ENCODE measurements around the gene EHMT2. TPM values are rescaled to one million over a fixed set of nuclear protein-coding genes. Genes with fewer than 3 reads are reported as not detected.
"Not testable (repeated sequence)": the region's sequence is repeated elsewhere in the genome, so short reads cannot be mapped to it uniquely, and the experiment has no call there.

EHMT2 gene
- total RNA-seq, 1 donor from 2014 or later: 14.5 TPM

GRCh38 chr6:31838968-31839367 is 58.5 kb downstream of the EHMT2 start:
- Histone ChIP-seq H3K4me3 (ENCODE audit: low read depth, low read length) (no peak overlapping the region), H3K27me3 (ENCODE audit: control insufficient read depth, insufficient read depth, low read length) (no peaks in the 10 kb centered on the region), H3K36me3 (ENCODE audit: control insufficient read depth, insufficient read depth, low read length) (peaks cover 17% of the 10 kb centered on the region)
- DNase-seq (ENCODE audit: low read depth) (no peak), FAIRE-seq (no peak)
- TF ChIP-seq, protein P1, sequence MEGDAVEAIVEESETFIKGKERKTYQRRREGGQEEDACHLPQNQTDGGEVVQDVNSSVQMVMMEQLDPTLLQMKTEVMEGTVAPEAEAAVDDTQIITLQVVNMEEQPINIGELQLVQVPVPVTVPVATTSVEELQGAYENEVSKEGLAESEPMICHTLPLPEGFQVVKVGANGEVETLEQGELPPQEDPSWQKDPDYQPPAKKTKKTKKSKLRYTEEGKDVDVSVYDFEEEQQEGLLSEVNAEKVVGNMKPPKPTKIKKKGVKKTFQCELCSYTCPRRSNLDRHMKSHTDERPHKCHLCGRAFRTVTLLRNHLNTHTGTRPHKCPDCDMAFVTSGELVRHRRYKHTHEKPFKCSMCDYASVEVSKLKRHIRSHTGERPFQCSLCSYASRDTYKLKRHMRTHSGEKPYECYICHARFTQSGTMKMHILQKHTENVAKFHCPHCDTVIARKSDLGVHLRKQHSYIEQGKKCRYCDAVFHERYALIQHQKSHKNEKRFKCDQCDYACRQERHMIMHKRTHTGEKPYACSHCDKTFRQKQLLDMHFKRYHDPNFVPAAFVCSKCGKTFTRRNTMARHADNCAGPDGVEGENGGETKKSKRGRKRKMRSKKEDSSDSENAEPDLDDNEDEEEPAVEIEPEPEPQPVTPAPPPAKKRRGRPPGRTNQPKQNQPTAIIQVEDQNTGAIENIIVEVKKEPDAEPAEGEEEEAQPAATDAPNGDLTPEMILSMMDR (IDR thresholded peaks at IDR 0.05; ENCODE audit: insufficient read depth, low read length, severe bottlenecking): no peak

DNA sequence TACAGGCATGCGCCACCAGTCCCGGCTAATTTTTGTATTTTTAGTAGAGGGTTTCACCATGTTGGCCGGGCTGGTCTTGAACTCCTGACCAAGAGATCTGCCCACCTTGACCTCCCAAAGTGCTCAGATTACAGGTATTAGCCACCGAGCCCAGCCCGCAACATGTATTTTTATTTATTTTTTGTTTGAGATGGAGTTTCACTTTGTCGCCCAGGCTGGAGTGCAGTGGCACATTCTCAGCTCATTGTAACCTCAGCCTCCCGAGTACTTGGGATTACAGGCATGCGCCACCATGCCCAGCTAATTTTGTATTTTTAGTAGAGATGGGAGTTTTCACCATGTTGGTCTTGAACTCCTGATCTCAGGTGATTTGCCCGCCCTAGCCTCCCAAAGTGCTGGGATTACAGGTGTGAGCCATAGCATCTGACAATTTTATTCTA is 59.4 kb downstream of the EHMT2 start:
- FAIRE-seq; DNase-seq (ENCODE audit: low read depth); H3K27me3 ChIP-seq (ENCODE audit: control insufficient read depth, insufficient read depth, low read length); H3K4me3 ChIP-seq (ENCODE audit: low read depth, low read length): not testable (repeated sequence)
- peaks cover 17% of the 10 kb centered on the region for H3K36me3 ChIP-seq (ENCODE audit: control insufficient read depth, insufficient read depth, low read length)

DNA sequence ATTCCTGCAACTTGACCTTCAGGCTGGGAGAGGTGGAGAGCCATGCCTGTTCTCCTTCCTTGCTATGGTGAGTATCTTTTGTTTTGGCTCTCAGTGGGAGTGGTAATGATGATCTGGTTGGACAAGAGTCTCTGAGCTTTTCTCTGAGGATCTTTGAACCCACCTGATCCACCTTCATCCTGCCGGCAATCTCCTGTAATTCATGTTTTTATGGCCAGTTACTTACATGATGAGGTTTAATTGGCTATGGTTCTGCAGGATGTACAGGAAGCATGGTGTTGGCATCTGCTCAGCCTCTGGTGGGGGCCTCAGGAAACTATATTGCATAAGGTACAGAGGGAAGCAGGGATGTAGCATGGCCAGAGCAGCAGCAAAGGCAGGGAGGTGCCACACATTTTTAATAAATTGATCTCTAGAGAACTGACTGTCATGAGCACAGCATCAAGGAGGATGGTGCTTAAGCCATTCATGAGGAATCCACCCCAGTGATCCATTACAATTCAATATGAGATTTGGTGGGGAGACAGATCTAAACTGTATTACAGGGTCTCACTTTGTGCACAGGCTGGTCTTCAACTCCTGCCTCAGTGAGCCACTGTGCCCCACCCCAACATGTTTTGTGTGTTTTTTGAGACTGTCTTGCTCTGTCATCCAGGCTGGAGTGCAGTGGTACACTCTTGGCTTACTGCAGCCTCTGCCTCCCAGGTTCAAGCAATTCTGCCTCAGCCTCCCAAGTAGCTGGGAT is 60.0 kb downstream of the EHMT2 start:
- TF ChIP-seq, protein P1 (IDR thresholded peaks at IDR 0.05; ENCODE audit: insufficient read depth, low read length, severe bottlenecking): no peak
- FAIRE-seq (no peak), DNase-seq (ENCODE audit: low read depth) (no peak)
- H3K4me3 ChIP-seq (ENCODE audit: low read depth, low read length): no peak overlapping the region
- no peaks in the 10 kb centered on the region for H3K27me3 ChIP-seq (ENCODE audit: control insufficient read depth, insufficient read depth, low read length)
- H3K36me3 ChIP-seq (ENCODE audit: control insufficient read depth, insufficient read depth, low read length): peaks cover 17% of the 10 kb centered on the region

GRCh38 chr6:31836474-31837368 is 60.8 kb downstream of the EHMT2 start:
- H3K36me3 ChIP-seq (ENCODE audit: control insufficient read depth, insufficient read depth, low read length): peaks cover 17% of the 10 kb centered on the region
- TF ChIP-seq, protein P1 (IDR thresholded peaks at IDR 0.05; ENCODE audit: insufficient read depth, low read length, severe bottlenecking): no peak
- peak; percentile 53 for DNase-seq (ENCODE audit: low read depth)

DNA sequence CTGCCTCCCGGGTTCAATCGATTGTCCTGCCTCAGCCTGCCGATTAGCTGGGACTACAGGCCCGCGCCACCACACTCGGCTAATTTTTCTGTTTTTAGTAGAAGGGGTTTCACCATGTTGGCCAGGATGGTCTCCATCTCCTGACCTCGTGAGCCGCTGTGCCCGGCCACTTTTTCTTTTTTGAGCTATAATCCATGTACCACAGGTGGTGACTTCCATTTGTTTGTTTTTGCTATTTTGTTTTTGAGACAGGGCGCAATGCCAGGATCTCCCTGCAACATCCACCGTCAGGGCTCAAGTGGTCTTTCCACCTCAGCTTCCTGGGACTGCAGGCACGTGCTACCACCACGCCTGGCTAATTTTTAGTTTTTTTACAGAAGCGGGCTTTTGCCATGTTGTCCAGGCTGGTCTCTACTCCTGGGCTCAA is 61.4 kb downstream of the EHMT2 start:
- Histone ChIP-seq H3K36me3 (ENCODE audit: control insufficient read depth, insufficient read depth, low read length) (peaks cover 17% of the 10 kb centered on the region), H3K4me3 (ENCODE audit: low read depth, low read length) (peak overlapping the region; percentile 91), H3K27me3 (ENCODE audit: control insufficient read depth, insufficient read depth, low read length) (no peaks in the 10 kb centered on the region)
- no peak for DNase-seq (ENCODE audit: low read depth)
- TF ChIP-seq, protein P1 (IDR thresholded peaks at IDR 0.05; ENCODE audit: insufficient read depth, low read length, severe bottlenecking): no peak
- no peak for FAIRE-seq

More at GRCh38 chr6:31836474-31837368, 60.8 kb downstream of the EHMT2 start:
- H3K27me3 ChIP-seq (ENCODE audit: control insufficient read depth, insufficient read depth, low read length): no peaks in the 10 kb centered on the region
- peak overlapping the region; percentile 91 for H3K4me3 ChIP-seq (ENCODE audit: low read depth, low read length)
- FAIRE-seq: no peak
